AG08396 (cell line): ENCODE data around the gene LMF1.

Source experiments
- DNase-seq: peaks from one replicate; pipeline ENCODE4 v3.0.0; 2012; ENCODE audit warnings: low spot score, mixed read lengths

The LMF1 gene

GRCh38 chr16:813916-814412 lies 156.8 kb downstream of the LMF1 start:
- DNase-seq, result no peak

GRCh38 chr16:813204-813915 lies 157.4 kb downstream of the LMF1 start:
- DNase-seq, result peak; percentile 80

GRCh38 chr16:808085-808386 lies 162.7 kb downstream of the LMF1 start:
- DNase-seq, result no peak

GRCh38 chr16:807347-808084 lies 163.3 kb downstream of the LMF1 start:
- peak; percentile 99 for DNase-seq

GRCh38 chr16:805474-805873 lies 165.3 kb downstream of the LMF1 start:
- DNase-seq, result no peak

GRCh38 chr16:804193-805048 lies 166.4 kb downstream of the LMF1 start:
- DNase-seq, result no peak

GRCh38 chr16:803754-804080 lies 167.1 kb downstream of the LMF1 start:
- DNase-seq, result no peak
